H1 (cell line): ENCODE measurements around the gene MAGI1. TPM values are rescaled to one million over a fixed set of nuclear protein-coding genes. Genes with fewer than 3 reads are reported as not detected.

Experiments
- CTCF ChIA-PET: fragments of 300-600 bp; sonication (Branson Sonifier 250); formaldehyde crosslinking; loops from one replicate; lab custom pipeline; 2021; ENCODE audit not compliant: partially characterized antibody; lab: Charles Lee
- POLR2A ChIA-PET: fragments of 300-600 bp; sonication (Branson Sonifier 250); formaldehyde crosslinking; loops from one replicate; lab custom pipeline; 2021; ENCODE audit warnings: inconsistent platforms; ENCODE audit not compliant: partially characterized antibody; lab: Charles Lee
- DNase-seq, 2 experiments: peaks; one replicate each; pipeline versions ENCODE4 v3.0.0 to v3.0.0-alpha.2; 2010 to 2022; ENCODE audit warnings: low spot score in 2 of 2, low read depth in 1 of 2, mixed read lengths in 1 of 2
- FAIRE-seq: peaks from 2 replicates; lab custom pipeline; 2011; peaks lifted over from hg19 to GRCh38; lab: Jason Lieb, UNC
- H2AFZ ChIP-seq: 2 replicates; pipeline ENCODE4 v1.8.1; 2012; ENCODE audit warnings: low read length, inconsistent platforms
- H2AK5ac ChIP-seq: 2 replicates; pipeline ENCODE4 v1.6.1; 2013; ENCODE audit warnings: low read depth, low read length
- H2BK120ac ChIP-seq: replicated peaks from 2 replicates; pipeline ENCODE3; 2013; ENCODE audit warnings: low read depth, low read length, inconsistent platforms
- H2BK12ac ChIP-seq: 2 replicates; pipeline ENCODE4 v1.6.1; 2013; ENCODE audit warnings: low read depth, low read length
- H2BK15ac ChIP-seq: 2 replicates; pipeline ENCODE4 v1.6.1; 2013; ENCODE audit warnings: low read length
- H2BK20ac ChIP-seq: 2 replicates; pipeline ENCODE4 v1.6.1; 2013; ENCODE audit warnings: low read length
- H2BK5ac ChIP-seq: 2 replicates; pipeline ENCODE4 v1.6.1; 2013; ENCODE audit warnings: low read depth, low read length
- H3K14ac ChIP-seq: 2 replicates; pipeline ENCODE4 v1.6.1; 2013; ENCODE audit warnings: inconsistent platforms; ENCODE audit not compliant: insufficient read length
- H3K18ac ChIP-seq: 2 replicates; pipeline ENCODE4 v1.6.1; 2013; ENCODE audit warnings: low read length; ENCODE audit errors: extremely low read depth
- H3K23ac ChIP-seq: 2 replicates; pipeline ENCODE4 v1.6.1; 2013; ENCODE audit warnings: inconsistent platforms; ENCODE audit not compliant: insufficient read length
- H3K23me2 ChIP-seq: 2 replicates; pipeline ENCODE4 v1.6.1; 2013; ENCODE audit warnings: low read depth, low read length
- H3K27ac ChIP-seq: 2 replicates; pipeline ENCODE4 v1.6.1; 2011; ENCODE audit warnings: low read depth, low read length, inconsistent platforms
- H3K27me3 ChIP-seq, 4 experiments: replicated peaks in 1 of 4; 1 replicate in 1 of 4; 2 replicates in 3 of 4; pipeline versions ENCODE4 v1.6.1 to v1.8.1; 2011 to 2013; ENCODE audit warnings: low read length in 3 of 4, mild to moderate bottlenecking in 3 of 4, inconsistent platforms in 2 of 4, mixed read lengths in 2 of 4, moderate library complexity in 1 of 4; ENCODE audit not compliant: control insufficient read depth in 3 of 4, insufficient read depth in 3 of 4; ENCODE audit errors: extremely low read depth in 1 of 4
- H3K36me3 ChIP-seq, 4 experiments: 2 replicates each; pipeline versions ENCODE4 v1.6.1 to v1.8.1; 2011 to 2013; ENCODE audit warnings: mild to moderate bottlenecking in 4 of 4, low read length in 3 of 4, moderate library complexity in 2 of 4, control low read depth in 1 of 4, inconsistent platforms in 1 of 4; ENCODE audit not compliant: insufficient read depth in 4 of 4, control insufficient read depth in 2 of 4
- H3K4ac ChIP-seq: replicated peaks from 2 replicates; pipeline ENCODE3; 2013; ENCODE audit warnings: low read length, low read depth, mixed read lengths, inconsistent platforms; ENCODE audit not compliant: insufficient read length
- H3K4me1 ChIP-seq, 4 experiments: replicated peaks in 1 of 4; 1 replicate in 1 of 4; 2 replicates in 3 of 4; pipeline versions ENCODE4 v1.6.1 to v1.8.1; 2011 to 2013; ENCODE audit warnings: low read length in 3 of 4, inconsistent platforms in 2 of 4, mixed read lengths in 1 of 4; ENCODE audit not compliant: insufficient read depth in 4 of 4, control insufficient read depth in 3 of 4
- H3K4me2 ChIP-seq, 2 experiments: 2 replicates each; pipeline versions ENCODE4 v1.6.1 to v1.8.1; 2011 to 2013; ENCODE audit warnings: low read depth in 2 of 2, low read length in 2 of 2, control low read depth in 1 of 2, inconsistent platforms in 1 of 2, mild to moderate bottlenecking in 1 of 2; ENCODE audit not compliant: insufficient read depth in 1 of 2
- H3K4me3 ChIP-seq, 4 experiments: fragments of 200-600, 300-600 bp in 1 of 4; sonication (generic), shearing (Covaris generic), sonication (Bioruptor Twin) in 1 of 4; 2 replicates each; pipeline versions ENCODE4 v1.5.1 to v1.8.1; 2011 to 2016; ENCODE audit warnings: low read length in 4 of 4, low read depth in 3 of 4, control low read depth in 2 of 4, inconsistent platforms in 2 of 4, mild to moderate bottlenecking in 2 of 4, mixed read lengths in 1 of 4, moderate library complexity in 1 of 4; ENCODE audit not compliant: insufficient read depth in 2 of 4; ENCODE audit errors: extremely low read depth in 1 of 4
- H3K56ac ChIP-seq: replicated peaks from 2 replicates; pipeline ENCODE3; 2013; ENCODE audit warnings: low read depth, mild to moderate bottlenecking, mixed read lengths, low read length, inconsistent platforms; ENCODE audit not compliant: insufficient read length
- H3K79me1 ChIP-seq: 2 replicates; pipeline ENCODE4 v1.6.1; 2013; ENCODE audit warnings: low read depth, low read length, control low read depth
- H3K79me2 ChIP-seq, 2 experiments: 2 replicates each; pipeline versions ENCODE4 v1.6.1 to v1.8.1; 2012 to 2013; ENCODE audit warnings: low read length in 2 of 2, mild to moderate bottlenecking in 2 of 2, inconsistent platforms in 1 of 2; ENCODE audit not compliant: insufficient read depth in 2 of 2, control insufficient read depth in 1 of 2
- H3K9ac ChIP-seq, 4 experiments: replicated peaks in 1 of 4; 1 replicate in 1 of 4; 2 replicates in 3 of 4; pipeline versions ENCODE4 v1.6.1 to v1.8.1; 2011 to 2013; ENCODE audit warnings: low read depth in 3 of 4, low read length in 3 of 4, control low read depth in 2 of 4, mild to moderate bottlenecking in 2 of 4, moderate library complexity in 2 of 4, inconsistent platforms in 1 of 4; ENCODE audit errors: extremely low read depth in 1 of 4
- H3K9me3 ChIP-seq, 2 experiments: 2 replicates each; pipeline versions ENCODE4 v1.6.1 to v1.8.1; 2012 to 2013; ENCODE audit warnings: mild to moderate bottlenecking in 2 of 2, moderate library complexity in 2 of 2, control low read depth in 1 of 2, inconsistent platforms in 1 of 2, low read depth in 1 of 2, low read length in 1 of 2, mixed read lengths in 1 of 2; ENCODE audit not compliant: insufficient read depth in 2 of 2
- H4K20me1 ChIP-seq, 2 experiments: replicated peaks in 1 of 2; 2 replicates each; pipeline versions ENCODE3 to v1.8.1; 2011 to 2013; ENCODE audit warnings: inconsistent platforms in 2 of 2, low read length in 2 of 2, mild to moderate bottlenecking in 1 of 2; ENCODE audit not compliant: insufficient read depth in 2 of 2, control insufficient read depth in 1 of 2
- H4K5ac ChIP-seq: 2 replicates; pipeline ENCODE4 v1.6.1; 2013; ENCODE audit warnings: low read length, low read depth, mixed read lengths, inconsistent platforms; ENCODE audit not compliant: insufficient read length
- H4K8ac ChIP-seq: 2 replicates; pipeline ENCODE4 v1.8.0; 2013; ENCODE audit warnings: mild to moderate bottlenecking, moderate library complexity, low read length, inconsistent platforms; ENCODE audit not compliant: insufficient read depth; ENCODE audit errors: extremely low read depth
- H4K91ac ChIP-seq: replicated peaks from 2 replicates; pipeline ENCODE3; 2013; ENCODE audit warnings: low read length, mixed read lengths, inconsistent platforms; ENCODE audit not compliant: insufficient read length
- ATF3 ChIP-seq: IDR thresholded peaks from 2 replicates; pipeline ENCODE4 v1.6.1; 2011; ENCODE audit warnings: low read depth, mild to moderate bottlenecking, low read length; ENCODE audit not compliant: insufficient read depth
- WGBS, 2 experiments: shearing (Covaris generic) in 1 of 2; methylation state at CpG; one replicate each; pipeline versions ENCODE4 v1.1.6 to v1.1.7; 2013 to 2015; ENCODE audit warnings: low lambda C conversion rate in 2 of 2, mixed read lengths in 2 of 2, inconsistent platforms in 1 of 2, low coverage in 1 of 2, missing lambda C conversion rate in 1 of 2; ENCODE audit not compliant: insufficient replicate concordance in 2 of 2, insufficient coverage in 1 of 2, insufficient read length in 1 of 2; ENCODE audit errors: extremely low coverage in 1 of 2, missing lambda C conversion rate in 1 of 2; 5-methylcytosine and 5-hydroxymethylcytosine counted together
- polyA plus RNA-seq, 7 experiments: library from polyadenylated mRNA; depleted of rRNA in 3 of 7; stranded (reverse) in 5 of 7; unstranded in 2 of 7; fragments of >200 nt in 5 of 7; fragments of 200-250 nt in 2 of 7; gene quantifications; 1 replicate in 5 of 7; 2 replicates in 1 of 7; 4 replicates in 1 of 7; pipeline versions ENCODE4 v1.2.1 to v1.2.3, GENCODE V29; 2011 to 2013; ENCODE audit warnings: missing spikeins in 2 of 7, mixed read lengths in 2 of 7
- total RNA-seq: library from RNA; stranded (reverse); fragmentation: NEBNext Ultra II Directional; extraction: Animal tissue kit (Norgen Biotek cat#: 25700); gene quantifications from 2 replicates; pipeline ENCODE4 v1.2.1, GENCODE V29; 2021

Gene MAGI1
- total and polyA plus RNA-seq, 2 of the 8 experiments (the other 6 are each of a cell fraction or from before 2014, with no cell fraction given): 19.8 to 78.0 TPM

DNA sequence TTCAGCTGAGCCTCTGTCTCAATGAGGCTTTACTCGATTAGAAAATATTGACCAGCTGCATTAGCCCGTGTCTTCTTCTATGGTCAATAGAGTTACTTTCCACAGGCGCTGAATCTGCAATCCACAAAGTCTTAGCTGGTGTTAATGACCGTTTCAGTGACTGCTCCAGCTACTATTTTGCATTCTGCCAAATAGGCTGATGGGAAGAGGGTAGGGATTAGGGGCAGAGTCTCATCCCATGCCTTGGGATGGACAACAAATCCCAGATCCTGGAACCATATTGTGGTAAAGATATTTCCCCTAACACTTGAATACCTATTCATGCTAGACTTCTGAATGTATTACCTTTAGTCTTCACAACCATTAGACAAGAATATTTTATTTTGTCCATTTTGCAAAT is 29.5 kb upstream of the MAGI1 start:
- Histone ChIP-seq H3K79me2 (no peaks in the 10 kb centered on the region), H4K8ac (no peak overlapping the region), H2BK5ac (no peak overlapping the region), H3K27ac (no peak overlapping the region), H3K56ac (no peak overlapping the region), H3K27me3 (no peaks in the 10 kb centered on the region), H2AFZ (no peak overlapping the region), H2BK12ac (no peak overlapping the region), H2BK15ac (no peak overlapping the region), H4K5ac (no peak overlapping the region), H2AK5ac (no peak overlapping the region), H3K23ac (no peak overlapping the region), H3K36me3 (no peaks in the 10 kb centered on the region), H3K9me3 (no peaks in the 10 kb centered on the region), H3K14ac (no peak overlapping the region), H3K4me2 (no peak overlapping the region), H3K23me2 (no peaks in the 10 kb centered on the region), H3K4me3 (no peak overlapping the region), H3K4me1 (peaks cover 0 to 3% (median 2%) of the 10 kb centered on the region in 4 experiments; a peak in 5 of 7 replicates), H2BK20ac (no peak overlapping the region), H4K20me1 (no peaks in the 10 kb centered on the region), H3K4ac (no peak overlapping the region), H2BK120ac (peak overlapping the region; percentile 72), H3K9ac (no peak overlapping the region), H3K18ac (no peak overlapping the region), H3K79me1 (no peaks in the 10 kb centered on the region), H4K91ac (no peak overlapping the region)
- WGBS, 2 experiments: 97% methylated on average over 4 of the region's 4 CpGs; no CpG with 5 or more reads in 1 of the 2 experiments
- ChIA-PET POLR2A (no interaction called here), CTCF (interaction anchor here (1.2 kb wide), 1 partner anchor 11 kb away, joined by 4 read pairs; no protein-coding TSS in a partner anchor)
- DNase-seq (no peak), FAIRE-seq (peak; percentile 7)
- no peak for TF ChIP-seq ATF3
